Colon (tissue), 2 donors: ENCODE measurements around the gene SEPTIN8.

Experiments used
- FAIRE-seq: peaks from 2 replicates; lab custom pipeline; 2012; peaks lifted over from hg19 to GRCh38; lab: Jason Lieb, UNC
- donor health status: control.
- donor health status: control.

Gene SEPTIN8

DNA sequence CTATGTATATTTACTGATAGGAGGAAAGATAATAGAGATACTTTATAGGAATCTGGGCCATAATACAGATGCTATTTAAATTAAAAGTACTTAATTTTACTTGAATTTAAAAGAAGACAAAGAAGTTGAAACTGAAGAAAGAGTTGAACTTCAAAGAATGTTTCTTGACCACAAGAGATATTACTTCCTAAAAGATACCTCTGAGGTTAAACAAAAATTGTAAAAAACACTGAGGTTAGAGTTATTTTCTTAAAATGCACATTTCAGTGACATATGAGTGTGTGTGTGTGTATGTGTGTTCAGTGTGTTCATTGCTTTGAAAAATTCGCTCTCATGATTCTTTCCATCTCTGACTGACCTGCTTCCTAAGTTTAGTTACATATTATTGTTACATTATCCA lies 3.5 kb upstream of the SEPTIN8 start:
- FAIRE-seq, result no peak

DNA sequence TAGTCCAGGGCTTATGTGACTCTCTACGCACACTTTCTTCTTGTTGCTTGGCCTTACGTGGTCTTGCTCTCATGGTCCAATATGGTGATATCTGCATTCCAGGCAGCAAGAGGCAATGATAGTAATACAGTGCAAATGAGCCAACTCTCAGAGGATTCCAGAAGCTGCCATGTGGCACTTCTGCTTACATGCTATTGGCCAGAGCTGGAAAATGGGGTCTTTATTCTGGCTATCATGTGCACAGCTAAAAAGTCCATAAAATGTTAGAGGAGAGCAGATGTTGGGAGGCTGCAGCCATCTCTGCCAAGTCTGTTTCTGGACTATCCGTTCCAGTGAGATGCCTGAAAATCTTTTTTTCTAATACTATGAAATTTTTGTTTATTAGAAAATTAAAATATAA lies 2.9 kb upstream of the SEPTIN8 start:
- no peak for FAIRE-seq

DNA sequence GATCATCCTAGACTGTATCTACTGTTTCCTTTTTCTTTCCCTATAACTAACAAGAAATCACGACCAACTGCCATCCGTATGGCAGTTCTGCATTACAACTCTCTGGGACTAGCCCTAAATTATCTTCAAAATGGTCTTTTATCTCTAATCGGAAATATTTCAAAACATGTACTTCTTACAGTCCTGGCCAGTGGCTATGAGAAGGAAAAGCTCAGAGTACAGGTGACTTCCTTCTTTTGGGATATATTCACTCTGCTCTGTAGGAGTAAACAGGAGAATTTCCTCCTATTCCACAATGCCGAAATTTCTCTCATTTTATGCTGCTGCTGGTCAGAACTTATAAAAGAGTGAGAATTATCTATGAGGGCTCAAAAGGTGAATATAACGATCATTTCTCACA lies 1.8 kb upstream of the SEPTIN8 start:
- FAIRE-seq, result no peak

DNA sequence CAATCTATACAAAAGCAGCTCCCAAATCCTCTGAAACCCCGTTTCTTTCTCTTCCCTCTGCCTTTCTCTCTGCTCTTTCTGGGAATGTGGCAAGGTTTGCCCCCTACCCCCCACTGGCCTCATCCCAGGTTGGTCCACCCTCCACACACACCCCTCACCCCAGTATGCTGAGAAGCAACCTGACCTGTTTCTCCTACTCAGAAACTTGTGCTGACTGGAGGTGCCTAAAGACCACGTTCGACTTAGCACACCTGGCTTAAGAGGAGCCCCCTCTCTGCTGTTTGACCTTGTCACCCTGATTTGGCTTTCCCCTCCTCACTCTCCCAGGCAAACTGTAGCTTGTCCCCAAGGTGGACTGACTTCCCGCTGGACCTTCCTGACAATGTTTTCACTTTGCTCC lies 1.1 kb upstream of the SEPTIN8 start:
- no peak for FAIRE-seq

DNA sequence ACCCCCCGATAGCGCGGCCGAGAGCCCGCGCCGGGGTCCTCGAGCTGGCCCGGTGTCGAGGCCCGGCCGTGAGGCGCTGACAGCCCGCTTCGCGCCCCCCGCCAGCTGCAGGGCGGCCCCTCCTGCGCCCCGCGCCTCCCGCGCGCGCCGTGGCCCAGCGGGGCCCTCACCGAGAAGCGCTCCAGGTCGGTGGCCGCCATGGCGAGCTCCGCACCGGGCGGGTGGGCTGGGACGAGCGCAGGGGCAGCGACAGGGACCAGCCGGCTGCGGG lies 166 bp downstream of the SEPTIN8 start:
- no peak for FAIRE-seq

DNA sequence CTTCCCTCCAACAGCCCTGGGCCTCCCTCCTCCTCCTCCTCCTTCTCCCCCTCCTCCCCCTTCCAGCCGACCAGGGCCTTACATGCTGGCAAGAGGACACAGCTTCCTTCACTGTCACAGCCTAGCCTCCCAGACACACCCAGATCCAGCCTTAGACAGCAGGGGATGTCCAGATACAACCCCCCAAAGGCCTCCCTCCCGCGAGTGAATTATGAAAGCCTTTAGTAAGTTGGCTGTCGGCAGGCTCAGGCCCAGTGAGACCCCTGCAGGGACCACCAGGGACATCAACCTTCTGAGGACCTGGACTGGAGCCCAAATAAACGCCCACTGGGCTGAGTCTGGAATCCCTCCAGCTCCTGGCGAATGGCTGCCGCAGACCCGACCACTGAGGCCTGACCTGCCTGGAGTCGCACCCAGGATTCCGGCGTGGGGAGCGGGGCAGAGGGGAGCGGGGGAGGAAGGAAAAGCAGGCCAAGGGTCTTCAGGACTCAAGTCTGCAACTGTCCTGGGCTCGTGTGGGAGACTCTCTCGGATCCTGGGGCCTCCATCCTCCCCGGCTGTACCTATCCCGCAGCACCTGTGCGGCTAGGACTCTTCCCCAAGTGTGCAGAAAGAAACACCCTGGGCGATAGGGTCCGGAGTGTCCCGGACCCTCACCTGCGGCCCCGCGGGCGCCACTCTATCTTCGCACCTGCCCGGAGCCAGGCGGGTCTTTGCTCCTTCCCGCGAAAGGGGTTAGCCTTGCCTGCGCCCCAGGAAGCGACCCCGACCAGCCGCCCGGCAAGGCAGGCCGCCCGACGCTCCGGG lies 705 bp downstream of the SEPTIN8 start:
- no peak for FAIRE-seq

DNA sequence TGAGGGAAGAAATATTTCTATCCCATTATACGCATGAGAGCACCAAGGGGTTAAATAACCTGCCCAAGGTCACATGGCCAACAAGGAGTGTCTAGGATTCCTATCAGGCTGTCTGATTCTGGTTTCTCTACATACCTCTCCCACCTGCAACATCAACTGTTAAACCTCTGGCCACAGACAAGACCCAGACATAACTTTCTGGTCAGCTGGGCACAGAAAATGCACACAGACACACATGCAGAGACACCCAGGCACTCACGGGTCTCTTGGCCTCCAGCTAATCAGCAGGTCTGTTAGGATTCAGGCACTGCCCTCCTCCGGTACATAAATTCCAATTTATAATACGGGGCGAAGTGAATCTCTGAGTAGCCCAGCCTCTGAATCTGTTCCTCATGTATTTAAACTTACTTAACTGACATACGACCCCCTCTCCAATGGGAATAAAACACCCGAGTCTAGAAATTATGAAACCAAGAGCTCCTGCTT lies 1.5 kb downstream of the SEPTIN8 start:
- no peak for FAIRE-seq

DNA sequence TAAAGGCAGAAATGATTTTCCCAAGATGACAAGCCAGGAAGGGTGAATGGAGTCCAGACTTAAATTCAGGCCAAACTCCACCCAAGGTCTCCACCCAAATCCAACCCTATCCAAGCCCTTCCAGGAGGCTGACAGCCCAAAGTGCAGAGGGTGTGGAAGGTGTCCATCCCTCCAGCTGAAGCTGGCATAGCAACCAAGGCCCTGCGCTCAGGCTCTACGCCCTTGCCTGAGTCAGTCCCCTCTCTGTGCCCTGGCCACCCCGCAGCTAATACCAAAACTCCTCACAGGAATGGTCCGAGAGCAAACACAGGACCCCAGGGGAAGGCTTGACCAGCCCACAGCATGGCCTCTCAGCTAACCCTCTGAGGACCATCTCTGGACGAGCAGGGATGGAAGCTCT lies 2.1 kb downstream of the SEPTIN8 start:
- no peak for FAIRE-seq

DNA sequence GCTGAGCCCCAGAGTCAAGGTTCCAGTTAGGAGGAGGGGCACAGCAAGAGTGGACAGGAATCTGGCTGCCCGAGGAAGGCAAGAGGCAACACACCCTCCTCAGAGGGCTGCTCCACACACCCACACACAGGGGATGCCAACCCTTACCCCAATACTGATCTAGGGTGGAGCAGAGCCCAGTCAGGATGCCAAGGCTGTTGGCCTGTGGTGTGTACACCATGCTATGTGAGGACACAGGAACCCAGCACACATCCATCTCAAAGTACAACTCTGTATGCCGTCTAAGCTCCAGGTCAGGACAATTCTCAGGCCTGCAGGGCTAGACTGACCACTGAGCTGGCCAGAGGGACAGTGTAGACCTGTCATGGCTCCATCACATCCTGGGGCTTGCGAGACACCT lies 2.6 kb downstream of the SEPTIN8 start:
- FAIRE-seq, result no peak

DNA sequence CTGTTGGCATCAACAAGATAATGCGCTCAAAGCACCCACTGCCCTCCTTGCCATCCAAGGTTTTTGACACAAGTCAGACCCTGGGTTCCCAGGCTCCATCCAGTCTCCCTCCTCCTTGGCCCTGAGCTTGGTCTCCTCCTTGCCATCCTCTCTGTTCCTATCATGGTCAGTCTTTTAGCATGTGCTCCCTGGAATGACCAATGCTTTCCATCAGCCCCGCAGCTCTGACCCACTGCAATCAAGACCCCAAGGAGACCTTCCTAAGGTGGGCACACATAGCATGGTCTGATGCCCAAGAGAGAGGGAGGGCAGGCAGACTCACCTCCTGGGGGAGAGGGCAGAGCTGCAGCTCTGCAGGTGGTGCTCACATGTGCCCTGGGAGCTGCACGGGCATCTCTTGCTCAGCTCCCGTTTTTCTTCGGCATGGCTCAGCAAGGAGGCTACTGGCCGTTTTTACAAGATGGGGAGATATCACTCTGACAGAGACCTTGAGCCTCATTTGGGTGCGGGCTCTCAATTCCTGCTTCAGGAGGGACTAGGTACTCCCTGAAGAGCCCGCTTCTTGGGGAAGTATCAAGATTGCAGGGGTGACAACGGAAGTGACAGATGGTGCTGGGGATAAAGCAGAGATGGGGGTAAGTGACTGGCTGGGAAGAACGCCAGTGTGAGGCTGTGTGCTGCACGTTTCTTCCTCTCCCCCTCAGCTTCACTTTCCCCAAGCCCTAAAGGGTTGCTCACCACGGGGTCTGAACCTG lies 3.3 kb downstream of the SEPTIN8 start:
- no peak for FAIRE-seq

DNA sequence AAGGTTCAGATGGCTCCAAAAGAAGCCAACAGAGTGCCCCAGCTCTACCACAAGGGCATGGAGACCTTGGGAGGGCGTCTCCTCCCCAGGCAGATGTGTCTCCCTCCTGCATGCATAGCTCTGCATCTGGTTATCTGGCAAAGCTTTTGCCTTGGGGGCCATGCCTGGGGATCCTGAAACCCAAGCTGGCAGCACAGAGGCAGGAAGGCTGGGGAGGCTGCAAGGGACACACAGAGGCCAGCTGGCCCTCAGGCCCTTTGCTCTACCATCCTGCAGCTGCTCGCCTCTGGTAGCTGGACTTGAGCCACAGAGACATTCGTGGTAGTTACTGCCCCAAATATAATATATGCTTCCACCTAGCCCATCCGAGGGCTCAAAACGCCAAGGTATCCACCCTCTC lies 3.9 kb downstream of the SEPTIN8 start:
- FAIRE-seq, result no peak

DNA sequence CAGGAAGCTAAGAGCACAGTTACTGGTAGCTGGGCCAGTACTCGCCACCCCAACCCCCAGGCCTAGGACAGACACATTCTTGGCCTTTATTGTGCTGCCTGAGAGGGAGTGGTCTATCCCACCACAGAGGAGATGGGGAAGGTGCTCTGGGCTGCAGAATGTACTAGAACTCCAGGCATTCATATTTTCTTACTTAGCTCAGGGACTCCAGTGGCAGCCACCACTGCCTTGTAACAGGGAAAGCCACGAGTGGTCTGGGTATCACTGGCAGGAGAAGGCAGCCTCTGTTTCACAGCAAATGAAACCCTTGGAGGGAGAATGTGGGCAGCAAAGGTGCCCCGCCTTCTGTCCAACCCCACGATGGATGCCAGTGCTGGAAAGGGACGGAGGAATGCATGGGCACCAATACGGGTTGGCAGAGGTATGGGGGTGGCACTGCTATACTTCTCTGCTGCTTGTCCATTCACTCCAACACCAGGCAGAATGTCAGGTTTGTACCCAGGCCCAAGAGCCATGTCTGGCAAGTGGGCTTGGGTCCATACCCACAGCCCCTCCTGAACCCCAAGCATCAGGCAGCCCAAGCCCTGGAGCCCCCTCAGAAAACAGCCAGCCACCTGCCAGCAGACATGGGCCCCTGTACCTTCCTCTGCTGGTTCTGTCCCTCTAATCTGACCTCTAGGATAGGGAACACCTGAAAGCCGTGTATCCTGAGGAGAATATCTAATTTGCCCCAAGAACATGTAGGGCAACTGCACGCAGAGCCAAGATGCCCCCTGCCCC lies 4.6 kb downstream of the SEPTIN8 start:
- FAIRE-seq, result no peak

DNA sequence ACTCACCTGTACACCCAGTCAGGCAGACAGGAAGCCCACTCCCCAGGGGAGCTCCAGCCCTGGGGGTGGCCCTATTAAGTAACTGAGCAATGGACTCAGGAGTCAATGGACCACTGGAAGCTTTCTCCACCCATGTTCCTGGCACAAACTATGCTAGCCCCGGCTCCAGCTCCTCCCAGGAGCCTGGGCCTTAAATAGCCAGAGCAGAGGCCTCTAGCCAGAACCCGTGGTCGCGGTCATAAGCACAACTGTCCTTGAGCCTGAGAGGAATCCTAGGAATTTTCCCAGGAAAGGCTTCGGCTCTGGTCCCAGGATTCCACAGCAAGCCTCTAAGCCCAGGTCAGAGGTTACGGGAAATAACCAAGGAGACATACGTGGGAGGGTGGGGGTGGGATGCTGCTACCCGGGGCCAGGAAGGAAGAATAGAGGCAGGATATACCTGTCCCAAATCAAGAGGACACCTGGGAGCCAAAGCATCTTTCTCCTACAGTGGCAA lies 5.5 kb downstream of the SEPTIN8 start:
- FAIRE-seq, result no peak

DNA sequence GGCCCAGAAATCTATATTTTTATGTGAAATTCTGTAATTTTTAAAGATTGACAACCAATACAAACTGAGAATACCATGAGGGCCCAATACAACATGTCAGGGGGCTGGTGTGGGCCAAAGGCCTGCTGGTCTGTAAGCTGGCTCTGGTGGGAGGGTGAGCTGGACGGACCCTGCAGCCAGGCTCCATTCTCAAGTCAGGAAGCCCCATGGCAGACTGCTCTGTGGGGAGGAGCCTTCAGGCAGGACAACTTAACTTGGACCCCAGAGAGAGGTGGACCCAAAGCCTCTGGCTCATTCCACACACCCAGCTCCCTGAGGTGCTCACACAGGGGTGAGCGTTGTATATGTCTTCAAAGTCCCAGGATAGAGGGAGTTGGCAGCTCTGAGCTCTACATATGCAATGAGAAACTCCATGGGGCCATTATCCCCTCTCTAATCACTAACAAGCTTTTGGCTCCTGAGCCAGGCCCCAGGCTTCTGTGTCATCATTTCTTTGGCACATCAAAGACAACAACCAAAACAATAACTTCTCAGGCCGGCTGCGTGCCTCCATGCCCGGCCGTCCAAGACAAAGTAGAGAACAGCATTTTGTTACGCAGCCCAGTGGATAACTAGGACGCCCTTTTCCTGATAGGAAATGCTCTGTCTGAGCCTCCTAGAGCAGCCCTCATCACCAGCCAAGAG lies 6.4 kb downstream of the SEPTIN8 start:
- FAIRE-seq, result no peak

DNA sequence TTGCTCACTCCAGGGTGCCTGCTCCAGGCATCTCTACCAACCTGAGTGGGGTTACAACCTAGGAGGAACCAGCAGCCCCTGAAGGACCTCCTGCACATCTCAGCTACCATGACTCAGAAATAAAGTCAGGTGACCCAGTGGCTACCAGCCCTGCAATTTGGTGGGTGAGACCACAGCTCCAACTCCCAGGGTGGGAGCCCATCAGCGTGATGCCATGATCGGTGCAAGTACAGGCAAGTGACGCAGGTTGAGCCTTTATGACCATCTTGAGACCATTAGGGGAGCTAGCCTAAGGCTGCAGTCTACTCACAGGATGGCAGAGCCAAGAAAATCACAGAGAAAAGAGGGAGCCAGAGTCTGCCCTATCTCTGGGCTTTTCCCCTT lies 8.6 kb downstream of the SEPTIN8 start:
- FAIRE-seq, result no peak

DNA sequence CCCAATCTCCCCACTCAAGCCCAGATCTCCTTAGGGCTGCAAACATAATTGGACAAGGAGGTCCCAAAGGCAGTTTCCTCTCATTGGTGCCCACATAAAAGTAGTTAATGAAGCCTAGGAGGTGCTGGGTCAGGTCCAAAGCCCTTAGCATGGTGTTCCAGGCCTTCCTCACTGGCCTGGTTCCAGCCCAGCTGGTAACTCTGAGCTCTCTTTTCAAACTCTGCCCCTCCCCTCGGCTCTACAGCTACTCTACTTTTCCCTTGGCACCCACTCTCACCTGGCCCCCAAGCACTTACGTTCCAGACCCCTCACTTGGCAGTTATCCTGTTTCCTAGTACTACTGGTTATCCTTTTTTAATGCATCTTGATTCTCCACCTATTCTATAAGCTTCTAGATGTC lies 9.9 kb downstream of the SEPTIN8 start:
- FAIRE-seq, result no peak

DNA sequence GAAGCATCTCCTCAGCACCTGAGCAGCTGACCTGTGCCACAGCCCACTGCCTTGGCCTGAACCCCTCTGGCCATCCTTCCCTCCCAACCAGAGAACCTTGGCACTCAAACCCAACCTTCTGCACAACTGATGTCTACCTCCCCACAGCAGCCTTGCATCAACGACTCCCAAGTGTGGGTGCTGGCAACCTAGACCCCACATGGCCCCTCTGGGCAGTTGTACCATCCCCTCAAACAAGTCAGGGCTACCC lies 10.3 kb downstream of the SEPTIN8 start:
- FAIRE-seq, result no peak

DNA sequence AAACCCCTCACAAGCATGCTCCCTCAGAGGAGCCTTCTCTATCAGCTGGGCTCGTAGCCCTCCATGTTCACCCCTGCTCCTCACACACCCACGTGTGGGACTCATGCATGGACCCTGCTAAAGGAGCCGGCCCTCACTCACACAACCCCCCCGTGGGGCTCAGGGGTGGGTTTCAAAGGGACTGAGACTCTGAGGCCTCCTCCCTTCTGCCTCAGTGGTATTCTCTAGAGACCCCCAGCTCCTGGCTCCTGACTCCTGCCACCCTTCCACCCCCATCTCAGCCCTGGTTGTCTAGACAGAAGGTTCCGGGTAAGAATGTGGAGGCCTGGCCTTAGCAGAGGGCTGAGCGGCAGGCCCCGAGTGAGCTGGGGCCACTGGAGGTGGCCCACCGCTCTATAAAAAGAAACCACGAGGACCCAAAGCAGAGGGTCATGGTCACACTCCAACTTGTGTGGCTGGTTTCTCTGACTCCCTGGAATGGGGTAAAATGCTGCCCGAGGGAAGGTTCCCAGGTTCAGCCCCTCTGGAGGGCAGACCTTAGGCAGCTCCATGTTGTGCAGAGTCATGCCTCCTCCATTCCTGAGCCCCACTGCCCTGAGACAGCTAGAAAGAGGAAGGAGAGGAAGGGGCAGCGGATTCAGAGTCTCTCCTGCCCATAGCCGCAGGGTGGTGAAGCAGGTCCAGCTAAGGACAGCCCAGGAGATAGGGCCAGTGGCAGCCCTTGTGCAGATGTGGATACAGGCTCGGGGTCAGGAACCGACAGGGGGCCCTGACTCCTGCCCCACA lies 10.8 kb downstream of the SEPTIN8 start:
- FAIRE-seq, result no peak

DNA sequence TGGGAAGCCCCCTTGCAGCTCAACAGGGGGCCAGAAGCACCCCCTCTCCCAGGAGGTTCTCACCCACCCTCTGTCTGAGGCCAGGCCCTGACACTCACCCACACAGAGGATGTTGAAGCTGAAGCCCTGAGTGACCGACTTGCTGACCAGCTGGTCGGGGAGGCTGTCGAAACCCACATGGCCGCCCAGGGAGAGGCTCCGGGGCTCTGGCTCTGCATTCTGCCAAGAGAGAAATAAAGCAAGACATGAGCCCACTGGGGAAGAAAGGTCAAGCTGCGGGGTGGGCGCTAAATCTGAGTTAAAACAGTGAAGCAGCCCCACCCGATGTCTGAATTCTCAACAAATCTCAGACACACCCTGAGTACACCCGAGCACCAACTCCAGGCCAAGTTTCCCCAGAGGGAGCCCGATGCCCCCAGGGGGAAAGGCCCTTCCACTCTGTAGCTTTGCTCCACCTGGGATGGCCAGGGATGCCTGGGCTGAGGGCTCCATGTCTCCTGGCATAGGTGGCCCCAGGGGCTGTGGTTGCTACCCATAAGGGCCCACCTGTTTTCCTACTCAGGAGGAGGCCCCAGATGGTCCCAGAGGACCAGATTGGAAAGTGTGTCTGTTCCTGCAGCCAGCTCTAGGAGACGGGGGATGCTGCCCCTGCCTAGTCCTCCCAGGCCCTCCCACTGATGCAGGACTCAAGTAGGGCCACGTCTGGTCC lies 11.6 kb downstream of the SEPTIN8 start:
- no peak for FAIRE-seq

DNA sequence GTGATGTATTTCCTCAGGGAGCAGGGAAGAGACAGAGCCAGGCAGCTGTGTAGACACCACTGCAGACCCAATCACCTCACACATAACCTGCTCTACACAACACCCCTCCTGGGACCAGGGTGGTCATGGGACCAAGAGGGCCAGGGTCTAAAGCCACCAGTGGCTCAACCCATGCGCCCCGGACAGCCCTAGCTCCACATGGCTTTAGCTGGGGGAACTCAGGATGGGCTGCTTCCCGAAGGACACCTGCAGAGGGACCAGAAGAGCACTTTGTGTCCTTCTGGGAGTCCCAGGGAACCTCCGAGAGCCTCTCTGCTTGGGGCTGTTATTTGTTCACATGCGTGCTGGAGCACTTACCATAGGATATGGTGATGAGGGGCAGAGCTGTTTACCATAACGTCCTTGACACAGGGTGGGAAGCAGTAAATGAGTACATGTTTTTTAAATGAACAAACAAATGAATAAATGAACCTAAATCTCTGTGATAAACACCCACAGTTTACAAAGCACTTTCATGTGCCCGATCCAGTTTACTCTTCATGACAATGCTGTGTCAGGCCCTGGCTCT lies 12.3 kb downstream of the SEPTIN8 start:
- no peak for FAIRE-seq

DNA sequence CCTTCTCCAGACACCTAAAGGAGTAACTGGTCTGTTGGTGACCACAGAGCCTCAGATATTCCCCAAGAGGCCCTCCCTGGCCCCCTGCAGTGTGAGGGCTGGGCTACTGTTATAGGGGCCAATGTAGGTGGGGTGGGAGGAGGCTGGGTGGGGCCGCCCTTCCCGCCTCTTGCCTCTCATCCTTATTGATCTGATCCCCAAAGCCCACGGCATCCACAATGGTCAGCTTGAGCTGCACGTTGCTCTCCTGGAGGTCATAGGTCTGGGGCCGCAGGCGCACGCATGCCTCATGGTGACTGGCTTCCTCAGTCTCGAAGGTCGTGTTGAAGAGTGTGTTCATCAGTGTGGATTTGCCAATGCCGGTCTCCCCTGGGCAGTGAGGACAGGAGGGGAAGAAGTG lies 13.0 kb downstream of the SEPTIN8 start:
- FAIRE-seq, result no peak
